HL-60 (cell line): ENCODE results near the gene SMAD2.

Experiments
- DNase-seq, 2 experiments: peaks; one replicate each; pipeline ENCODE4 v3.0.0-alpha.2; 2010 to 2020; ENCODE audit warnings: low read depth in 1 of 2, low spot score in 1 of 2
- H3K27ac ChIP-seq: fragments of 250-450 bp; sonication (Bioruptor Pico); replicated peaks from 2 replicates; pipeline ENCODE4 v1.5.1; 2020; ENCODE audit warnings: mild to moderate bottlenecking, moderate library complexity
- H3K27me3 ChIP-seq: fragments of 250-450 bp; sonication (Bioruptor Pico); 2 replicates; pipeline ENCODE4 v1.5.1; 2021; ENCODE audit warnings: mild to moderate bottlenecking, moderate library complexity; ENCODE audit not compliant: insufficient read depth, poor library complexity, severe bottlenecking
- H3K4me3 ChIP-seq: replicated peaks from 2 replicates; pipeline ENCODE4 v1.5.1; 2011; ENCODE audit warnings: mild to moderate bottlenecking, control low read depth, low read length; ENCODE audit not compliant: insufficient read depth
- GABPA ChIP-seq: IDR thresholded peaks from 2 replicates; pipeline ENCODE4 v1.6.1; 2012; ENCODE audit warnings: low read depth
- POLR2AphosphoS5 ChIP-seq: IDR thresholded peaks from 2 replicates; pipeline ENCODE4 v1.6.1; 2012; ENCODE audit warnings: low read depth
- SPI1 ChIP-seq: IDR thresholded peaks from 2 replicates; pipeline ENCODE4 v1.6.1; 2012; ENCODE audit warnings: low read depth, mild to moderate bottlenecking, borderline replicate concordance
- TF ChIP-seq, protein P1 (sequence below): IDR thresholded peaks from one replicate; pipeline ENCODE4 v1.5.1; 2011; ENCODE audit warnings: low read length, control low read depth, inconsistent platforms; ENCODE audit not compliant: insufficient read depth
- TF ChIP-seq, protein P2 (sequence below): IDR thresholded peaks from 2 replicates; pipeline ENCODE4 v1.6.1; 2012; ENCODE audit warnings: low read depth; ENCODE audit not compliant: insufficient replicate concordance

The SMAD2 gene

DNA sequence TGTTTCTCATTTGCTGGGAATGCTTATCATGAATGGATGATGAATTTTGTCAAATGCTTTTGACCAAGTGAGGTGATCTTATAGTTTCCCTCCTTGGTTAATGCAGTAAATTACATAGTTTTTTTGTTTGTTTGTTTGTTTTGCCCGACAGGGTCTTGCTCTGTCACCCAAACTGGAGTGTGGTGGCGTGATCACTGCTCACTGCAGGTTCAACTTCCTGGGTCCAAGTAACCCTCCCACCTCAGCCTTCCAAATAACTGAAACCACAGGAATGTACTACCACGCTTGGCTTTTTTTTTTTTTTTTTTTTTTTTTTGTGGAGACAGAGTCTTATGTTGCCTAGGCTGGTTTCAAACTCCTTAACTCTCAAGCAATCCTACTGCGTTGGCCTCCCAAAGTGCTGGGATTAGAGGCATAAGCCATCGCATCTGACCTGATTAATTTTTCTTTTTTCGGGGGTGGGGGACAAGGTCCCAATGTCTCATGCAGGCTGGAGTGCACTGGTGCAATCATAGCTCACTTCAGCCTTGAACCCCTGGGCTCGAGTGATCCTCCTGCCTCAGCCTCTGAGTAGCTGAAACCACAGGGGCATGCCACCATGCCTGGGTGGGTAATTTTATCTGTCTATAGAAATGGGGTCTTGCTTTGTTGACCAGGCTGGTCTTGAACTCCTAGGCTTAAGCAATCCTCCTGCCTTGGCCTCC, 48.6 kb downstream of the SMAD2 start:
- TF ChIP-seq SPI1: no peak
- TF ChIP-seq, protein P1, sequence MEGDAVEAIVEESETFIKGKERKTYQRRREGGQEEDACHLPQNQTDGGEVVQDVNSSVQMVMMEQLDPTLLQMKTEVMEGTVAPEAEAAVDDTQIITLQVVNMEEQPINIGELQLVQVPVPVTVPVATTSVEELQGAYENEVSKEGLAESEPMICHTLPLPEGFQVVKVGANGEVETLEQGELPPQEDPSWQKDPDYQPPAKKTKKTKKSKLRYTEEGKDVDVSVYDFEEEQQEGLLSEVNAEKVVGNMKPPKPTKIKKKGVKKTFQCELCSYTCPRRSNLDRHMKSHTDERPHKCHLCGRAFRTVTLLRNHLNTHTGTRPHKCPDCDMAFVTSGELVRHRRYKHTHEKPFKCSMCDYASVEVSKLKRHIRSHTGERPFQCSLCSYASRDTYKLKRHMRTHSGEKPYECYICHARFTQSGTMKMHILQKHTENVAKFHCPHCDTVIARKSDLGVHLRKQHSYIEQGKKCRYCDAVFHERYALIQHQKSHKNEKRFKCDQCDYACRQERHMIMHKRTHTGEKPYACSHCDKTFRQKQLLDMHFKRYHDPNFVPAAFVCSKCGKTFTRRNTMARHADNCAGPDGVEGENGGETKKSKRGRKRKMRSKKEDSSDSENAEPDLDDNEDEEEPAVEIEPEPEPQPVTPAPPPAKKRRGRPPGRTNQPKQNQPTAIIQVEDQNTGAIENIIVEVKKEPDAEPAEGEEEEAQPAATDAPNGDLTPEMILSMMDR: no peak
- Histone ChIP-seq H3K4me3 (no peak overlapping the region), H3K27me3 (no peaks in the 10 kb centered on the region), H3K27ac (no peak overlapping the region)
- DNase-seq: no peak

DNA sequence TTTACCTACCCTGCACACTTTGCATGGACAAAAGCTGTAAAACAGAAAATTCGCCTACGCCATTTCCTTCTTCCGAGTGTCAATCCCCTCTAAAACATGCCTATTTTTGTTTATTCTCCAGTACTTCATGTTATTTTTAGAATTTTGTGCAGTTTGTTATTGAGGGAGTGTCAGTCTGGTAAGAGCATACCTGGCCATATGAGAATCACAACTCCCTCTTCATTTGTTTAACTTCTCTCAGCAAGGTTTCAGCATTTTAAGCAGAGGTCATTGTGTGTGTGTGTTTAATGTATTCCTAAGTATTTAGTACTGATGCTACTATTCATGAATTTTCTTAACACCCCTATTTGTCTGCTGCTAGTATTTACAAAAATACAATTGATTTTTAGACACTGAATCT, 49.4 kb downstream of the SMAD2 start:
- no peak for DNase-seq
- H3K27ac ChIP-seq: no peak overlapping the region
- no peak for TF ChIP-seq GABPA
- TF ChIP-seq, protein P1: no peak
- TF ChIP-seq SPI1: no peak

GRCh38 chr18:47877892-47878291, 52.6 kb downstream of the SMAD2 start:
- no peaks in the 10 kb centered on the region for H3K27me3 ChIP-seq
- DNase-seq: no peak
- TF ChIP-seq, protein P1: no peak
- TF ChIP-seq POLR2AphosphoS5 (no peak), SPI1 (no peak), GABPA (no peak)
- TF ChIP-seq, protein P2, sequence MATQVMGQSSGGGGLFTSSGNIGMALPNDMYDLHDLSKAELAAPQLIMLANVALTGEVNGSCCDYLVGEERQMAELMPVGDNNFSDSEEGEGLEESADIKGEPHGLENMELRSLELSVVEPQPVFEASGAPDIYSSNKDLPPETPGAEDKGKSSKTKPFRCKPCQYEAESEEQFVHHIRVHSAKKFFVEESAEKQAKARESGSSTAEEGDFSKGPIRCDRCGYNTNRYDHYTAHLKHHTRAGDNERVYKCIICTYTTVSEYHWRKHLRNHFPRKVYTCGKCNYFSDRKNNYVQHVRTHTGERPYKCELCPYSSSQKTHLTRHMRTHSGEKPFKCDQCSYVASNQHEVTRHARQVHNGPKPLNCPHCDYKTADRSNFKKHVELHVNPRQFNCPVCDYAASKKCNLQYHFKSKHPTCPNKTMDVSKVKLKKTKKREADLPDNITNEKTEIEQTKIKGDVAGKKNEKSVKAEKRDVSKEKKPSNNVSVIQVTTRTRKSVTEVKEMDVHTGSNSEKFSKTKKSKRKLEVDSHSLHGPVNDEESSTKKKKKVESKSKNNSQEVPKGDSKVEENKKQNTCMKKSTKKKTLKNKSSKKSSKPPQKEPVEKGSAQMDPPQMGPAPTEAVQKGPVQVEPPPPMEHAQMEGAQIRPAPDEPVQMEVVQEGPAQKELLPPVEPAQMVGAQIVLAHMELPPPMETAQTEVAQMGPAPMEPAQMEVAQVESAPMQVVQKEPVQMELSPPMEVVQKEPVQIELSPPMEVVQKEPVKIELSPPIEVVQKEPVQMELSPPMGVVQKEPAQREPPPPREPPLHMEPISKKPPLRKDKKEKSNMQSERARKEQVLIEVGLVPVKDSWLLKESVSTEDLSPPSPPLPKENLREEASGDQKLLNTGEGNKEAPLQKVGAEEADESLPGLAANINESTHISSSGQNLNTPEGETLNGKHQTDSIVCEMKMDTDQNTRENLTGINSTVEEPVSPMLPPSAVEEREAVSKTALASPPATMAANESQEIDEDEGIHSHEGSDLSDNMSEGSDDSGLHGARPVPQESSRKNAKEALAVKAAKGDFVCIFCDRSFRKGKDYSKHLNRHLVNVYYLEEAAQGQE: no peak
- H3K4me3 ChIP-seq: no peak overlapping the region
- no peak overlapping the region for H3K27ac ChIP-seq

More for the DNA sequence above, 49.4 kb downstream of the SMAD2 start:
- H3K4me3 ChIP-seq: no peak overlapping the region
- no peaks in the 10 kb centered on the region for H3K27me3 ChIP-seq

DNA sequence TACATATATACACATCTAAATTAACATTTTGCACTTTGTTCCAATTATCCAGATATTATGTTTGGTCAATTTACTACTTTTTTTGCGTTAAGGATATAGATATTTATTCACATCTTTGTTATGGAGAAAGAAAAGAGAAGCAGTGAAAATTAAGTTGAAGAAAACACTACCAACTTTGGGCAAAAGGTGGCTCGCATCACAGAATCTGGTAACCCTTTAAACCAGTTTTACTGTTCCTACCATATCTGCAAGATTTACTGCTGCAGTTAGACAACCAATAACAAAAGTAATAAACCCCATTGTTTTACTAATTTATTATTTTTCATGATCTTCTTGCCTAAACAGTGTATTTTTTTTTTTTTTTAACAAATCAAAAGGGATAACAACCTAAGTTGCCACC, 53.6 kb downstream of the SMAD2 start:
- Histone ChIP-seq H3K4me3 (no peak overlapping the region), H3K27me3 (no peaks in the 10 kb centered on the region), H3K27ac (no peak overlapping the region)
- no peak for TF ChIP-seq POLR2AphosphoS5
- TF ChIP-seq, protein P2: no peak
- no peak for TF ChIP-seq GABPA
- TF ChIP-seq SPI1: no peak
- TF ChIP-seq, protein P1: no peak
- no peak for DNase-seq
